HepG2 (cell line): Measurements from ENCODE around the gene APOBEC3H. TPM values are rescaled to one million over a fixed set of nuclear protein-coding genes. Genes with fewer than 3 reads are reported as not detected.

Experiments used
- ATAC-seq: fragments of 200-7000 bp; cut with Tn5 transposase; 3 replicates; pipeline ENCODE4 v1.9.1; 2020; ENCODE audit warnings: mild to moderate bottlenecking, moderate library complexity
- BruUV-seq: library from RNA; stranded (reverse); fragments of 400-500 nt; replicated peaks from 2 replicates; lab custom pipeline; 2021; lab: Mats Ljungman, UMichigan
- CTCF ChIA-PET: fragments of 300-600 bp; formaldehyde crosslinking; extraction: SDS; loops from one replicate; lab custom pipeline; 2021; ENCODE audit warnings: low total read pairs, inconsistent platforms, low intra/inter-chr PET ratio; lab: Yijun Ruan, JAX
- POLR2A ChIA-PET: fragments of 350-600 bp; sonication (Branson Sonifier 250); formaldehyde crosslinking; loops from one replicate; lab custom pipeline; 2020; ENCODE audit warnings: antibody characterized with exemption, inconsistent platforms; lab: Yijun Ruan, JAX
- DNase-seq: peaks from one replicate; pipeline ENCODE4 v3.0.0-alpha.2; 2015; ENCODE audit warnings: low spot score
- FAIRE-seq: peaks from 3 replicates; lab custom pipeline; 2011; peaks lifted over from hg19 to GRCh38; lab: Jason Lieb, UNC
- H2AFZ ChIP-seq: one replicate; pipeline ENCODE4 v1.6.1; 2011; ENCODE audit warnings: low read length, inconsistent platforms
- H3K27ac ChIP-seq: fragments of 300-600 bp; 3 replicates; pipeline ENCODE4 v1.8.0; 2011; ENCODE audit warnings: mixed run types, mild to moderate bottlenecking, mixed read lengths, low read length, inconsistent platforms; ENCODE audit not compliant: insufficient read depth; ENCODE audit errors: extremely low read length
- H3K27me3 ChIP-seq, 2 experiments: fragments of 200-600 bp in 1 of 2; 2 replicates in 1 of 2; 3 replicates in 1 of 2; pipeline versions ENCODE4 v1.6.0 to v1.8.0; 2011; ENCODE audit warnings: low read length in 2 of 2, mild to moderate bottlenecking in 2 of 2, moderate library complexity in 2 of 2, inconsistent platforms in 1 of 2; ENCODE audit not compliant: insufficient read depth in 2 of 2, control insufficient read depth in 1 of 2
- H3K36me3 ChIP-seq, 2 experiments: fragments of 200-600 bp in 1 of 2; replicated peaks in 1 of 2; 2 replicates in 1 of 2; 3 replicates in 1 of 2; pipeline versions ENCODE4 v1.5.1 to v1.8.0; 2011; ENCODE audit warnings: low read length in 2 of 2, inconsistent platforms in 1 of 2; ENCODE audit not compliant: insufficient read depth in 2 of 2, control insufficient read depth in 1 of 2
- H3K4me1 ChIP-seq: 2 replicates; pipeline ENCODE4 v1.5.1; 2012; ENCODE audit warnings: low read length, inconsistent platforms; ENCODE audit not compliant: insufficient read depth
- H3K4me2 ChIP-seq: 2 replicates; pipeline ENCODE4 v1.6.0; 2011; ENCODE audit warnings: low read depth, low read length, inconsistent platforms
- H3K4me3 ChIP-seq, 3 experiments: fragments of 200-600 bp in 1 of 3; sonication (generic), shearing (Covaris generic) in 1 of 3; replicated peaks in 1 of 3; 2 replicates each; pipeline ENCODE4 v1.5.1; 2011 to 2016; ENCODE audit warnings: low read length in 3 of 3, inconsistent platforms in 2 of 3, low read depth in 2 of 3, mild to moderate bottlenecking in 2 of 3, control low read depth in 1 of 3, mixed read lengths in 1 of 3; ENCODE audit not compliant: insufficient read depth in 1 of 3
- H3K79me2 ChIP-seq: one replicate; pipeline ENCODE4 v1.6.1; 2011; ENCODE audit warnings: low read length, inconsistent platforms; ENCODE audit not compliant: insufficient read depth
- H3K9ac ChIP-seq: 2 replicates; pipeline ENCODE4 v1.6.0; 2011; ENCODE audit warnings: mild to moderate bottlenecking, low read depth, low read length, inconsistent platforms; ENCODE audit not compliant: insufficient read depth
- H3K9me3 ChIP-seq: 2 replicates; pipeline ENCODE4 v1.5.1; 2012; ENCODE audit warnings: mild to moderate bottlenecking, low read length
- H4K20me1 ChIP-seq: 2 replicates; pipeline ENCODE4 v1.6.0; 2011; ENCODE audit warnings: inconsistent platforms, mild to moderate bottlenecking, low read length, moderate library complexity; ENCODE audit not compliant: insufficient read depth
- FOXJ3 ChIP-seq: sonication (generic); formaldehyde crosslinking; IDR thresholded peaks from 2 replicates; pipeline ENCODE4 v1.4.0; 2020; ENCODE audit warnings: missing genetic modification reagents, mild to moderate bottlenecking, borderline replicate concordance
- WGBS: methylation state at CpG from one replicate; pipeline ENCODE4 v1.1.6; 2017; ENCODE audit warnings: low lambda C conversion rate; 5-methylcytosine and 5-hydroxymethylcytosine counted together
- in situ Hi-C: cut with HindIII; loops from 2 replicates; pipeline ENCODE4 v1.10.0; 2017; ENCODE audit warnings: low pct_unique_long_range_greater_than_20kb; ENCODE audit not compliant: extremely low pct_ligation_motif_present
- intact Hi-C: fragments of 100-400 bp; cut with micrococcal nuclease; formaldehyde crosslinking; loops from one replicate; pipeline ENCODE4 v1.10.0; 2022; ENCODE audit not compliant: unreplicated experiment
- polyA plus RNA-seq, 8 experiments: library from polyadenylated mRNA; depleted of rRNA in 3 of 8; stranded (reverse) in 7 of 8; unstranded in 1 of 8; fragments of >200 nt; fragmentation: Illumina TruSeq in 4 of 8; extraction: Trizol in 4 of 8; gene quantifications; 2 replicates each; pipeline versions ENCODE4 v1.2.1 to v1.2.3, GENCODE V29; 2011 to 2016; ENCODE audit warnings: low read depth in 4 of 8, missing spikeins in 1 of 8, mixed read lengths in 1 of 8; ENCODE audit not compliant: insufficient read depth in 1 of 8
- total RNA-seq, 5 experiments: library from RNA; depleted of rRNA; stranded (reverse); fragments of >200 nt; fragmentation: Illumina TruSeq; extraction: Trizol; gene quantifications; 2 replicates each; pipeline ENCODE4 v1.2.3, GENCODE V29; 2016; ENCODE audit warnings: low read depth in 1 of 5
- TF ChIP-seq, protein P1 (sequence below): sonication (generic); formaldehyde crosslinking; IDR thresholded peaks from 2 replicates; pipeline ENCODE4 v1.4.0; 2020; ENCODE audit warnings: missing genetic modification reagents
- TF ChIP-seq, protein P2 (sequence below): sonication (generic); formaldehyde crosslinking; IDR thresholded peaks from 2 replicates; pipeline ENCODE4 v1.4.0; 2020; ENCODE audit warnings: low read depth, missing genetic modification reagents

The APOBEC3H gene
- total and polyA plus RNA-seq, 2 of the 13 experiments (the other 11 are each of a cell fraction or from before 2014, with no cell fraction given) = 0.18 to 0.31 TPM

DNA sequence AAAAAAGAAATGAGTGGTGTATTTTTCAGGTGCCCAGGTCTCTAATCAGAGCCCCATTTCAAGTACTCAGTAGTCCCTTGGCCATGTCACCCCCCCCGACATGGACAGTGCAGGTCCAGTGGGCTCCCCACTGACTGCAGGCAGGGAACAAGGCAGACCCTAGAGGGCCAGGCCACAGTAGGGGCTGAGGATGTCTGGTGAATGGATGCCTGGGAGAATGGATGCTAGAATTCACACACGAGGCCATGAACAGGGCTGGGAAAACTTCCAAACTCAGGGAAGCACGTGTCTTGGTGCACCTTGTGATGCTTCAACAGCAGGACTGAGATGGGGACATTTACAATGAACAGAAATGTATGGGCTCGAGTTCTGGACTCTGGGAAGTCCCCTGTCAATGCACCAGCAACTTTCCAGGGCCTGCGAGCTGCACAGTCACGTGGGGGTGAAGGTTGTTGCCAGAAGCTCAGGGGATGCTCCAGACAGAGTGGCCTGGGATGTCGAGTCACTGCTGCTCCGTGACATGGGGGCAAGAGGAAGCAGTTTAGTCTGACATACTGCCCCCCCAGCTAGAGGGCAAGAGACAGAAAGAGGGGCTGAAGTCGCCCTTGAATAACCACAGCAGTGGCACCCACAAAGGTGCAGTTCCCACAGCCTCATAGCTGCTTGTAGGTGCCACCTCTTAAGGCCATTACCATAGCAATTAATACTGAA is 16.8 kb upstream of the APOBEC3H start:
- H3K4me3 ChIP-seq = no peak overlapping the region
- no peak overlapping the region for H3K4me2 ChIP-seq
- intact Hi-C loops = no loop called here
- H3K4me1 ChIP-seq = peaks cover 9% of the 10 kb centered on the region
- TF ChIP-seq FOXJ3 = no peak
- TF ChIP-seq, protein P1, sequence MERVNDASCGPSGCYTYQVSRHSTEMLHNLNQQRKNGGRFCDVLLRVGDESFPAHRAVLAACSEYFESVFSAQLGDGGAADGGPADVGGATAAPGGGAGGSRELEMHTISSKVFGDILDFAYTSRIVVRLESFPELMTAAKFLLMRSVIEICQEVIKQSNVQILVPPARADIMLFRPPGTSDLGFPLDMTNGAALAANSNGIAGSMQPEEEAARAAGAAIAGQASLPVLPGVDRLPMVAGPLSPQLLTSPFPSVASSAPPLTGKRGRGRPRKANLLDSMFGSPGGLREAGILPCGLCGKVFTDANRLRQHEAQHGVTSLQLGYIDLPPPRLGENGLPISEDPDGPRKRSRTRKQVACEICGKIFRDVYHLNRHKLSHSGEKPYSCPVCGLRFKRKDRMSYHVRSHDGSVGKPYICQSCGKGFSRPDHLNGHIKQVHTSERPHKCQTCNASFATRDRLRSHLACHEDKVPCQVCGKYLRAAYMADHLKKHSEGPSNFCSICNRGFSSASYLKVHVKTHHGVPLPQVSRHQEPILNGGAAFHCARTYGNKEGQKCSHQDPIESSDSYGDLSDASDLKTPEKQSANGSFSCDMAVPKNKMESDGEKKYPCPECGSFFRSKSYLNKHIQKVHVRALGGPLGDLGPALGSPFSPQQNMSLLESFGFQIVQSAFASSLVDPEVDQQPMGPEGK (CRISPR knock-in tag) = no peak
- TF ChIP-seq, protein P2, sequence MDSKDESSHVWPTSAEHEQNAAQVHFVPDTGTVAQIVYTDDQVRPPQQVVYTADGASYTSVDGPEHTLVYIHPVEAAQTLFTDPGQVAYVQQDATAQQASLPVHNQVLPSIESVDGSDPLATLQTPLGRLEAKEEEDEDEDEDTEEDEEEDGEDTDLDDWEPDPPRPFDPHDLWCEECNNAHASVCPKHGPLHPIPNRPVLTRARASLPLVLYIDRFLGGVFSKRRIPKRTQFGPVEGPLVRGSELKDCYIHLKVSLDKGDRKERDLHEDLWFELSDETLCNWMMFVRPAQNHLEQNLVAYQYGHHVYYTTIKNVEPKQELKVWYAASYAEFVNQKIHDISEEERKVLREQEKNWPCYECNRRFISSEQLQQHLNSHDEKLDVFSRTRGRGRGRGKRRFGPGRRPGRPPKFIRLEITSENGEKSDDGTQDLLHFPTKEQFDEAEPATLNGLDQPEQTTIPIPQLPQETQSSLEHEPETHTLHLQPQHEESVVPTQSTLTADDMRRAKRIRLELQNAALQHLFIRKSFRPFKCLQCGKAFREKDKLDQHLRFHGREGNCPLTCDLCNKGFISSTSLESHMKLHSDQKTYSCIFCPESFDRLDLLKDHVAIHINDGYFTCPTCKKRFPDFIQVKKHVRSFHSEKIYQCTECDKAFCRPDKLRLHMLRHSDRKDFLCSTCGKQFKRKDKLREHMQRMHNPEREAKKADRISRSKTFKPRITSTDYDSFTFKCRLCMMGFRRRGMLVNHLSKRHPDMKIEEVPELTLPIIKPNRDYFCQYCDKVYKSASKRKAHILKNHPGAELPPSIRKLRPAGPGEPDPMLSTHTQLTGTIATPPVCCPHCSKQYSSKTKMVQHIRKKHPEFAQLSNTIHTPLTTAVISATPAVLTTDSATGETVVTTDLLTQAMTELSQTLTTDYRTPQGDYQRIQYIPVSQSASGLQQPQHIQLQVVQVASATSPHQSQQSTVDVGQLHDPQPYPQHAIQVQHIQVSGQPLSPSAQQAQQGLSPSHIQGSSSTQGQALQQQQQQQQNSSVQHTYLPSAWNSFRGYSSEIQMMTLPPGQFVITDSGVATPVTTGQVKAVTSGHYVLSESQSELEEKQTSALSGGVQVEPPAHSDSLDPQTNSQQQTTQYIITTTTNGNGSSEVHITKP (CRISPR knock-in tag) = no peak
- TF ChIP-seq, all 625 proteins: peak for 0
- no peak overlapping the region for H3K27ac ChIP-seq
- FAIRE-seq (no peak), ATAC-seq (no peak), DNase-seq (no peak)
- no TSS peak for BruUV-seq
- no peaks in the 10 kb centered on the region for H3K36me3 ChIP-seq
- H3K9ac ChIP-seq = no peak overlapping the region
- in situ Hi-C loops = no loop called here
- H2AFZ ChIP-seq = no peak overlapping the region
- H3K27me3 ChIP-seq = no peaks in the 10 kb centered on the region
- H4K20me1 ChIP-seq = no peaks in the 10 kb centered on the region
- 53% methylated on average over 5 of the region's 9 CpGs for WGBS
- no peaks in the 10 kb centered on the region for H3K79me2 ChIP-seq
- no peaks in the 10 kb centered on the region for H3K9me3 ChIP-seq
- CTCF ChIA-PET = no interaction called here
- POLR2A ChIA-PET = no interaction called here
